Measurements from ENCODE around the gene PTPRC. TPM values are rescaled to one million over a fixed set of nuclear protein-coding genes. Genes with fewer than 3 reads are reported as not detected.
"Not testable (repeated sequence)": the region's sequence is repeated elsewhere in the genome, so short reads cannot be mapped to it uniquely, and the experiment has no call there.

Gene PTPRC
- total RNA-seq, 1 donor from 2014 or later, result not detected

GRCh38 chr1:198599749-198600148 is 39.1 kb upstream of the PTPRC start:
- peaks cover 10% of the 10 kb centered on the region for H3K9me3 Mint-ChIP-seq
- no peaks in the 10 kb centered on the region for H3K4me1 Mint-ChIP-seq
- H3K27me3 Mint-ChIP-seq (ENCODE audit: low read depth), result no peaks in the 10 kb centered on the region
- DNase-seq (ENCODE audit: low spot score in 2 of 2, unreplicated experiment in 2 of 2), result no peak
- no peak overlapping the region for H3K27ac Mint-ChIP-seq
- H3K36me3 Mint-ChIP-seq, result no peaks in the 10 kb centered on the region
- TF ChIP-seq, protein P1, sequence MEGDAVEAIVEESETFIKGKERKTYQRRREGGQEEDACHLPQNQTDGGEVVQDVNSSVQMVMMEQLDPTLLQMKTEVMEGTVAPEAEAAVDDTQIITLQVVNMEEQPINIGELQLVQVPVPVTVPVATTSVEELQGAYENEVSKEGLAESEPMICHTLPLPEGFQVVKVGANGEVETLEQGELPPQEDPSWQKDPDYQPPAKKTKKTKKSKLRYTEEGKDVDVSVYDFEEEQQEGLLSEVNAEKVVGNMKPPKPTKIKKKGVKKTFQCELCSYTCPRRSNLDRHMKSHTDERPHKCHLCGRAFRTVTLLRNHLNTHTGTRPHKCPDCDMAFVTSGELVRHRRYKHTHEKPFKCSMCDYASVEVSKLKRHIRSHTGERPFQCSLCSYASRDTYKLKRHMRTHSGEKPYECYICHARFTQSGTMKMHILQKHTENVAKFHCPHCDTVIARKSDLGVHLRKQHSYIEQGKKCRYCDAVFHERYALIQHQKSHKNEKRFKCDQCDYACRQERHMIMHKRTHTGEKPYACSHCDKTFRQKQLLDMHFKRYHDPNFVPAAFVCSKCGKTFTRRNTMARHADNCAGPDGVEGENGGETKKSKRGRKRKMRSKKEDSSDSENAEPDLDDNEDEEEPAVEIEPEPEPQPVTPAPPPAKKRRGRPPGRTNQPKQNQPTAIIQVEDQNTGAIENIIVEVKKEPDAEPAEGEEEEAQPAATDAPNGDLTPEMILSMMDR (IDR thresholded peaks at IDR 0.05; ENCODE audit: unreplicated experiment), result no peak
- no peak overlapping the region for H3K4me3 Mint-ChIP-seq

GRCh38 chr1:198600906-198601305 is 37.9 kb upstream of the PTPRC start:
- H3K4me1 Mint-ChIP-seq, result peaks cover 4% of the 10 kb centered on the region
- H3K9me3 Mint-ChIP-seq, result peaks cover 7% of the 10 kb centered on the region
- no peaks in the 10 kb centered on the region for H3K36me3 Mint-ChIP-seq
- no peak for DNase-seq (ENCODE audit: low spot score in 2 of 2, unreplicated experiment in 2 of 2)
- H3K4me3 Mint-ChIP-seq, result no peak overlapping the region
- H3K27ac Mint-ChIP-seq, result no peak overlapping the region
- no peaks in the 10 kb centered on the region for H3K27me3 Mint-ChIP-seq (ENCODE audit: low read depth)
- TF ChIP-seq, protein P1 (IDR thresholded peaks at IDR 0.05; ENCODE audit: unreplicated experiment), result no peak

DNA sequence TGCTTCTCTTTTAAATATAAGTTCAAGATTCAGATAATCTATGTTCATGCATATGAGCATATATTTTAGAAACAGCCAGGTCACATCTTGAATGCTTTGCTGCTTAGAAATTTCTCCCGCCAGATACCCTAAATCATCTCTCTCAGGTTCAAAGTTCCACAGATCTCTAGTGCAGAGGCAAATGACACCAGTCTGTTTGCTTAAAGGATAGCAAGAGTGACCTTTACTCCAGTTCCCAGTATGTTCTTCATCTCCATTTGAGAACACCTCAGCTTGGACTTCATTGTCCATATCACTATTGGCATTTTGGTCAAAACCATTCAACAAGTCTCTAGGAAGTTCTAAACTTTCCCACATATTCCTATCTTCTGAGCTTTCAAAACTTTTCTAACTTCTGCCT is 37.5 kb upstream of the PTPRC start:
- H3K27me3 Mint-ChIP-seq (ENCODE audit: low read depth); H3K4me1 Mint-ChIP-seq; H3K27ac Mint-ChIP-seq; H3K4me3 Mint-ChIP-seq; H3K9me3 Mint-ChIP-seq; H3K36me3 Mint-ChIP-seq; DNase-seq (ENCODE audit: low spot score in 2 of 2, unreplicated experiment in 2 of 2): not testable (repeated sequence)

DNA sequence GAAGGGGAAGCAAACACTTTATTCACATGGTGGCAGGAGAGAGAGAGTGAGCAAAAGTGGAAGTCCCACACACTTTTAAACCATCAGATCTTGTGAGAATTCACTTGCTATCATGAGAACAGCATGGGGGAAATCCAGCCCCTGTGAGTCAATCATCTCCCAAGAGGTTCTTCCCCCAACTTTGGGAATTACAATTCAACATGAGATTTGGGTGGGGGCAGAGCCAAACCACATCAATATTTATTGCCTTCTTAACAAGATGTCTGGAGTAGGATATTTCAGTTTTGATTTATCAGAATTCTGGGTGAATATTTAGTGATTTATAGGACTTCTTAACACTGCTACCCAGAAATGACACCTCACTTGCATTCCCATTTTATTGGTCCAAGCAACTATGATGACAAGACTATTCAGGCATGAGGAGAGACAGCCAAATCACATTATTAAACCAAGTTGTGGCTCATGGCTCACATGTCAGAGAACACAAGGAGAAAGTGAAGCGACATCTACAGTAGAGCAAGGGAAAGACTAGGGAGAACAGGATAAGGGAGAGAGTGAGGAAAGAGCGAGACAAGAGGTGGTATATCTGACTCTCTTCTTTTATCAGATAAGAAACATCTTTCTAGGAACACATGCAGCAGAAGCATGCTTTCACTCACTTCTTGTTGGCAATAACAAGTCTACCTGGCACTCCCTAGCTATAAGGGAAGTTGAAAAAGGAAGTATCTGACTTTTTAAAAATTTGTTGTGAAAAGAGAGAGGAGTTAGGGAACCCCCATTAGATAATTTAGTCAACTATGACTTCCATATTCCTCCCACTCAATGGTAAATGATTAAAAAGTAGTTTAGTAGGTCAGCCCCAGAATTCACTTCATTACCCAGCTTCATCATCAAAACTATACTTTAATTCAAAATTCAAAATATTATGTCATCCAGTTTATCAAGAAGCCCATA is 36.6 kb upstream of the PTPRC start:
- no peak overlapping the region for H3K4me3 Mint-ChIP-seq
- DNase-seq (ENCODE audit: low spot score in 2 of 2, unreplicated experiment in 2 of 2), result no peak
- H3K9me3 Mint-ChIP-seq, result peaks cover 7% of the 10 kb centered on the region
- TF ChIP-seq, protein P1 (IDR thresholded peaks at IDR 0.05; ENCODE audit: unreplicated experiment), result no peak
- no peaks in the 10 kb centered on the region for H3K27me3 Mint-ChIP-seq (ENCODE audit: low read depth)
- no peaks in the 10 kb centered on the region for H3K36me3 Mint-ChIP-seq
- no peak overlapping the region for H3K27ac Mint-ChIP-seq
- H3K4me1 Mint-ChIP-seq, result peaks cover 8% of the 10 kb centered on the region

- TF ChIP-seq, protein P1 (IDR thresholded peaks at IDR 0.05; ENCODE audit: unreplicated experiment), result no peak
- DNase-seq (ENCODE audit: low spot score in 2 of 2, unreplicated experiment in 2 of 2), result no peak
- Mint-ChIP-seq H3K4me3 (no peak overlapping the region), H3K4me1 (peaks cover 8% of the 10 kb centered on the region), H3K9me3 (peaks cover 7% of the 10 kb centered on the region), H3K36me3 (no peaks in the 10 kb centered on the region), H3K27me3 (ENCODE audit: low read depth) (no peaks in the 10 kb centered on the region), H3K27ac (no peak overlapping the region)
Observed at GRCh38 chr1:198604975-198605374, 33.9 kb upstream of the PTPRC start.

DNA sequence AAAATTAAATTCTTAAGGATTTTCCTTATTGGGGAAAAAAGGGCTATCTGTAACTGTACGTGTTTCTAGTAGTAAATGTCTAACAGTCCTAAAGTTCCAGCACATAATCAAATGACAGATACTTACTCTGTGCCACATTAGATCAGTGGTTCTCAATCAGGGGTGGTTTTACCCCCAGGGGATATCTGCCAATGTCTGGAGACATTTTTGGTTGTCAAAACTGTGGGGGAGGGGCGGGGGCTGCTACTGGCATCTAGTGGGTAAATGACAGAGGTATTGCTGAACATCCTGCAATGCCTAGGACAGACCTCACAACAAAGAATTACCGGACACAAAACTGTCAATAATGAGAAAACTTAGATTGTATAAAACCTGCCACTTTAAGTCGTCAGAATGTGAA is 33.4 kb upstream of the PTPRC start:
- DNase-seq (ENCODE audit: low spot score in 2 of 2, unreplicated experiment in 2 of 2), result no peak
- TF ChIP-seq, protein P1 (IDR thresholded peaks at IDR 0.05; ENCODE audit: unreplicated experiment), result no peak
- peaks cover 3% of the 10 kb centered on the region for H3K9me3 Mint-ChIP-seq
- no peaks in the 10 kb centered on the region for H3K27me3 Mint-ChIP-seq (ENCODE audit: low read depth)
- H3K36me3 Mint-ChIP-seq, result no peaks in the 10 kb centered on the region
- H3K4me3 Mint-ChIP-seq, result no peak overlapping the region
- H3K4me1 Mint-ChIP-seq, result peaks cover 8% of the 10 kb centered on the region
- H3K27ac Mint-ChIP-seq, result no peak overlapping the region
